ENCODE data around the gene DSCAML1.
"Not testable (repeated sequence)": the region's sequence is repeated elsewhere in the genome, so short reads cannot be mapped to it uniquely, and the experiment has no call there.

Gene DSCAML1

GRCh38 chr11:117465236-117465997 lies 331.6 kb downstream of the DSCAML1 start:
- DNase-seq (ENCODE audit: low read depth) = no peak

GRCh38 chr11:117464778-117465177 lies 332.2 kb downstream of the DSCAML1 start:
- DNase-seq (ENCODE audit: low read depth) = no peak

- DNase-seq (ENCODE audit: low read depth) = no peak
These were observed 334.2 kb downstream of the DSCAML1 start for GRCh38 chr11:117462864-117463247.

- DNase-seq (ENCODE audit: low read depth) = no peak
These were observed 334.7 kb downstream of the DSCAML1 start for GRCh38 chr11:117462183-117462863.

GRCh38 chr11:117461396-117462182 lies 335.4 kb downstream of the DSCAML1 start:
- DNase-seq (ENCODE audit: low read depth) = no peak

- DNase-seq (ENCODE audit: low read depth) = no peak
These were observed 337.1 kb downstream of the DSCAML1 start for GRCh38 chr11:117459979-117460300.

GRCh38 chr11:117459123-117459978 lies 337.7 kb downstream of the DSCAML1 start:
- DNase-seq (ENCODE audit: low read depth) = no peak

- DNase-seq (ENCODE audit: low read depth) = no peak
These were observed 338.5 kb downstream of the DSCAML1 start for GRCh38 chr11:117458275-117459122.

GRCh38 chr11:117457835-117458234 lies 339.2 kb downstream of the DSCAML1 start:
- no peak for DNase-seq (ENCODE audit: low read depth)

GRCh38 chr11:117457031-117457785 lies 339.8 kb downstream of the DSCAML1 start:
- DNase-seq (ENCODE audit: low read depth) = no peak

GRCh38 chr11:117456721-117457029 lies 340.3 kb downstream of the DSCAML1 start:
- not testable (repeated sequence) for DNase-seq (ENCODE audit: low read depth)

- no peak for DNase-seq (ENCODE audit: low read depth)
These were observed 340.8 kb downstream of the DSCAML1 start for GRCh38 chr11:117456027-117456720.

- no peak for DNase-seq (ENCODE audit: low read depth)
These were observed 342.5 kb downstream of the DSCAML1 start for GRCh38 chr11:117454564-117454917.

- DNase-seq (ENCODE audit: low read depth) = no peak
These were observed 343.0 kb downstream of the DSCAML1 start for GRCh38 chr11:117453886-117454563.

- DNase-seq (ENCODE audit: low read depth) = no peak
These were observed 347.8 kb downstream of the DSCAML1 start for GRCh38 chr11:117449111-117449693.

GRCh38 chr11:117444711-117445658 lies 352.0 kb downstream of the DSCAML1 start:
- no peak for DNase-seq (ENCODE audit: low read depth)

GRCh38 chr11:117444256-117444655 lies 352.8 kb downstream of the DSCAML1 start:
- no peak for DNase-seq (ENCODE audit: low read depth)

Measured in stimulated activated CD8-positive, alpha-beta memory T cell treated with anti-CD3 and anti-CD28 coated beads, Interleukin-12 subunit alpha, Interleukin-12 subunit beta, amount 100 ng/mL, for 4 hours (primary cell).